Measurements from ENCODE around the gene ZSCAN5C. TPM values are rescaled to one million over a fixed set of nuclear protein-coding genes. Genes with fewer than 3 reads are reported as not detected.
A peak's percentile ranks its signal among the peaks of the same experiment; 100 is the strongest.
"Not testable (repeated sequence)": the region's sequence is repeated elsewhere in the genome, so short reads cannot be mapped to it uniquely, and the experiment has no call there.

The ZSCAN5C gene
- total RNA-seq, 1 experiment from 2014 or later: not detected

DNA sequence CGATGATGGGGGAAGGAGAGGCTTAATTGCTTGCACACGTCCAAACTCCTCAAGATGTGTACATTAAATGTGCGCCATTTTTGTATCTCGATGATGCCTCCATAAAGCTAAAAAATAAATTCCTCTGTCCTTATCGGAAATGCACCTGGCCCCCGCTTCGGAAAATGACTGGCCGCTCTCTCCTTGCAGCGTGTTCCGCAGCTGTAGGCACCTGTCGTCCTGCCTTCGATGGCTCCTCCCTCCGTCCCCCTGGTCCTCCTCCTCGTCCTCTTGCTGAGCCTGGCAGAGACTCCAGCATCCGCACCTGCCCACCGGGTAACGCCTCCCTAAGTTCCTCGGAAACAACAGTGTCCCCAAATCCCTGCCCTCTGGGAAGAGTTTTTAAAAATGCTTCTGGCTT, 25.2 kb upstream of the ZSCAN5C start:
- DNase-seq (ENCODE audit: low read depth, low spot score): no peak
- in situ Hi-C loops (cut with HindIII; ENCODE audit: low pct_unique_long_range_greater_than_20kb, low sequenced_read_pairs): no loop called here

DNA sequence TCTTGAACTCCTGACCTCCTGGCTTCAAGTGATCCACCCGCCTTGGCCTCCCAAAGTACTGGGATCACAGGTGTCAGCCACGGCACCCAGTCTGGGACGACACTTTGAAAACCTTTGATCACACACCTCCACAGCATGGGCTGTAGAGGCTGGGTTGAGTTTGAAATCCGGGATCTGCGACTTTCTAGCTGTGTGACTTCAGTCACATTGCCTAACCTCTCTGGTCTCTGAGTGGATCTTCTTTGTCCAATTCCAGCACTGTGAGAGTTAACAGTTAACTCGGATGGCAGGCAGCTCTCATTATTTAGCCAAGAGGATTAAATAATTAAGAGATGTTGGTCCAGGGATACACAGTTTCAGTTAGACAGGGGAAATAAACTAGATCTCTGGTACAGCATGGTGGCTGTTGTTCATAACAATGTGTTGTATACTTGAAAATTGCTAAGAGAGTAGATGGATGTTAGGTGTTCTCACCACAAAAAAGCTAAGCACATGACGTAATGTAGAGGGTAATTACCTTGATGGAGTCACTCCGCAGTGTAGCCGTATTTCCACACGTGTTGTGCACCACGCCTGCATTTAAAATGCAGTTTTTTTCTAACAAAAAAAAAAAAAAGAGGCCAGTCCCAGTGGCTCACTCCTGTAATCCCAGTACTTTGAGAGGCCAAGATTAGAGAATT, 24.4 kb upstream of the ZSCAN5C start:
- in situ Hi-C loops (cut with HindIII; ENCODE audit: low pct_unique_long_range_greater_than_20kb, low sequenced_read_pairs): no loop called here

DNA sequence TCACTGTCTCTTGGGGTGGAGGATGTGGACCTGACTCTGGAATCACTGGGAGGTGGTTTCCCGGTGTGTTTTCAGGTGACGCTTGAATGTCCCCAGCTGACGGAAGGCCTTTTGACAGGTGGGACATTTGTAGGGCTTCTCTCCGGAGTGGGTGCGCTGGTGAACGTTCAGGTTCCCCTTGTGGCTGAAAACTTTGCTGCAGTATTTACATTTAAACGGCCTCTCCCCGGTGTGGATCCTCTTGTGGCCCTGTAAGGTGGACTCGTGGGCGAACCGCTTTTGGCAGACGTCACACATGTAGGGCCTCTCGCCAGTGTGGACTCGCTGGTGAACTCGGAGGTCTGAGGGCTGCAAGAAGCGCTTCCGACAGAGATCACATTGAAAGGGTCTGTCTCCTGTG, 12.3 kb upstream of the ZSCAN5C start:
- in situ Hi-C loops (cut with HindIII; ENCODE audit: low pct_unique_long_range_greater_than_20kb, low sequenced_read_pairs): no loop called here
- DNase-seq (ENCODE audit: low read depth, low spot score): no peak

More for the DNA sequence above, 24.4 kb upstream of the ZSCAN5C start:
- no peak for DNase-seq (ENCODE audit: low read depth, low spot score)

DNA sequence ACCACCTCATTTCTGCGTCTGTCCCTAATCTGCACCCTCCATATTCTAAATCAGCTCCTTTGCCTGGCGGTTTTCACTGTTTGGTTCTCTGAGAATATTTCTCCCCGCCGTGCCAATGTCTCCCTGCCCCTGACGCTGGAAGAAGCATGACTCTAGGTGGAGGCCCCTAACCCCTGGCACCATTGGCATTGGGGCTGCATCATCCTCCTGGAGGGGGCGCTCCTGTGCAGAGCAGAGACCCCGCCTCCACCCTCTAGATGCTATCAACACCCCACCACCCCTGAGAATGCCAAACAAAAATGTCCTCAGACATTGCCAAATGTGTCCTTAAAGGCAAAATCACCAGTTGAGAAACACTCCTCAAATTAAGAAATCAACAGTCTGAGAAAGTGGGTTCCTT, 11.0 kb upstream of the ZSCAN5C start:
- in situ Hi-C loops (cut with HindIII; ENCODE audit: low pct_unique_long_range_greater_than_20kb, low sequenced_read_pairs): no loop called here
- no peak for DNase-seq (ENCODE audit: low read depth, low spot score)

DNA sequence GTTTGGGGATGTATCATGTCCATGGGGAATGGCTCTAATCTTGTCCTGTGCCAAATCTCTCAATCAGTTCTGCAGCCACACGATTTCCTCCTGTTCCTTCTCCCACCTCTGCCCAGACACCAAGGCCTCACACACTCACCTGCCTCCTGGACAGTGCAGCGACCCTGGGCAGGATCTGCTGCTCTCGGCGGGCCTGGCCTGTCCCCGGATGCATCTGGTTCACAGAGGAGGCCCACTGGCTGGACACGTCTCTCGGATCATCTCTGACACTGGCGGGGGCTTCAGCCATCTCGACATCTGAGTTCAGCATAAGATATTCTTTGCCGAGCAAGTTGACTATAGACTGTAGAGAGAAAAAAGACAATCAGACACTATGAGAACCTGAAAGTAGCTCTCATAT, 10.4 kb upstream of the ZSCAN5C start:
- DNase-seq (ENCODE audit: low read depth, low spot score): no peak
- in situ Hi-C loops (cut with HindIII; ENCODE audit: low pct_unique_long_range_greater_than_20kb, low sequenced_read_pairs): no loop called here

DNA sequence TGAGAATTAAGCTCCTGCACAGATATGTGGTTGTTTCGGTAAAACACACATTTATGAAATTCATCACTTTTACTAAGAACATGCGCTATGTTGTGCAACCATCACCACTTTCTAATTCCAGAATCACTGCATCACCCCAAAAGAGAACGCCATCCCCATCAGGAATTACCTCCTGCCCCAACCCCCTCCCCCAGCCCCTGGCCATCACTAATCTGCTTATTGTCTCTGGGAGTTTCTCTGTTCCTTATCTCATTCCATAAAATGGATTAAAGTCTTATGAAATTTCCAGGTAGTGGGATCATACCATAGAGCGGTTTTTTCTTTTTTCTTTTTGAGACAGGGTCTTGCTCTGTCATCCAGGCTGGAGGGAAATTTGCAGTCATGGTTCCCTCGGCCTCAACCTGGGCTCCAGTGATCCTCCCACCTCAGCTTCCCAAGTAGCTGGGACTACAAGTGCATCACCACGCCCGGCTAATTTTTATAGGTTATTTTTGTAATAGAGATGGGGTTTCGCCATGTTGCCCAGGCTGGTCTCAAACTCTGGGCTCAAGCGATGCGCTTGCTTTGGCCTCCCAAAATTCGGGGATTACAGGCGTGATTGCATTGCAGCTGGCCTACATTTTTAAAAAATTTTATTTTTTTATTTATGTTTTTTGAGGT, 8.0 kb upstream of the ZSCAN5C start:
- in situ Hi-C loops (cut with HindIII; ENCODE audit: low pct_unique_long_range_greater_than_20kb, low sequenced_read_pairs): no loop called here
- DNase-seq (ENCODE audit: low read depth, low spot score): no peak

DNA sequence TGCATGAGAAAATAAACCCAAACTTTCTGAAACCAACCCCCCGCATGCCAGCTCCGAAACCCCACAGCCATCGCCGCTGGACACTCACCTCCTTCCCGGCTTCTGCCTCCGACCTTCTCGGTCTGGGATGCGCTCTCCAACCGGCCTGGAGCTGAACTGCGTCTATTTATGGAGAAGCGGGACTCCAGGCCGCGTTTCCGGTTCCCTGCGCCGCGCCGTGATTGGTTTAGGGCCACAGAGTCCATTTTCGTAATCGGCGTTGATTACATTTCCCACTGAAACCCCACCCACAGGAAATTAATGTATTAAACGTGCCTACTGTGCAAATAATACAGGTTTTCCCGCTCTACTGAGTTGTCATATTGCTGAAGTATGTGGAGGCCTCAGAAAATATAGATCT, 4.4 kb upstream of the ZSCAN5C start, which contains the start of gene ZSCAN5B:
ZSCAN5B (minus strand) TSS at position 138 of the 400 bp plus-strand sequence. CDS start 4,731 bp downstream, outside the sequence.
- in situ Hi-C loops (cut with HindIII; ENCODE audit: low pct_unique_long_range_greater_than_20kb, low sequenced_read_pairs); DNase-seq (ENCODE audit: low read depth, low spot score): not testable (repeated sequence)

DNA sequence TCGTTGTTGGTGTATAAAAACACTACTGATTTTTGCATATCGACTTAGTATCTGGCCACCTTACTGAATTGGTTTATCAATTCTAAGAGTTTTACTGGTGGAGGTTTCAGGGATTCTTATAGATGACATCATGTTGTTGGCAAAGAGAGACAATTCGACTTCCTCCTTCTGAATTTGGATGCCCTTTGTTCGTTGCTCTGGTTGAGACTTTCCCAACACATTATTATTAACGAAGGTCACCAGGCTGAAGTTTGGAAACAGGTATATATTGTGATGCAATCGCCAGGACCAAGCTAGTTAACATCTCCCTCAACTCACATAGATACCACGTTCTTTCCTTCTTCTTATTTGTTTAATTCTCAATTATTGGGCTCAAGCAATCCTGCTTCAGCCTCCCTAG, 2.4 kb upstream of the ZSCAN5C start:
- DNase-seq (ENCODE audit: low read depth, low spot score): no peak
- in situ Hi-C loops (cut with HindIII; ENCODE audit: low pct_unique_long_range_greater_than_20kb, low sequenced_read_pairs): no loop called here

DNA sequence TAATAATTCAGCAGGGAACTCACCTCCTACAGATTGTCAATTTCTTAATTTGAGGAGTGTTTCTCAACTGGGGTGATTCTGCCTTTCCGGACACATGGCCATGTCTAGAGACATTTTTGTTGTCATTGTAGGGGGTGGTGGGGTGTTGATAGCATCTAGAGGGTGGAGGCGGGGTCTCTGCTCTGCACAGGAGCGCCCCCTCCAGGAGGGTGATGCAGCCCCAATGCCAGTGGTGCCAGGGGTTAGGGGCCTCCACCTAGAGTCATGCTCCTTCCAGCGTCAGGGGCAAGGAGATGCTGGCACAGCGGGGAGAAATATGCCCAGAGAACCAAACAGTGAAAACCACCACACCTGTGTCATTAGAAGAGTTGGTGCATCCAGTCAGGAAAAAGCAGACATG, 5.5 kb downstream of the ZSCAN5C start:
- in situ Hi-C loops (cut with HindIII; ENCODE audit: low pct_unique_long_range_greater_than_20kb, low sequenced_read_pairs); DNase-seq (ENCODE audit: low read depth, low spot score): not testable (repeated sequence)

DNA sequence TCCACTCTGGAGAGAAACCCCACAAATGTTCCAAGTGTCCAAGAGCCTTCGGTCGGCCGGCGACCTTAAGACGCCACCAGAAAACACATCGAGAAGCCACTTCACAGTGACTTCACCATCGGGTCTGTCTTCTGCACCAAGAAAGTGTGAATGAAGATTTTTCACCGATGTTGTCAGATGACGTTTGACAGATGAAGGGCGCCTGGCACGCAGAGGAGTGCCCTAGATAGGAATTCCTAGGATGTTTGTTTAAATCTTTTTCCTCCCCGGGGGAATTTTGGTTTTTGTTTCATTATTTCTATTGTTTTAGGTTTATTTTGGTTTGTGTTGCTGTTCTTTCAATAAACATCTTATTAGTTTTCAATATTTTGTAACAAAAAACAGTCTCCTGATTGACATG, 7.0 kb downstream of the ZSCAN5C start:
- DNase-seq (ENCODE audit: low read depth, low spot score): no peak
- in situ Hi-C loops (cut with HindIII; ENCODE audit: low pct_unique_long_range_greater_than_20kb, low sequenced_read_pairs): no loop called here

DNA sequence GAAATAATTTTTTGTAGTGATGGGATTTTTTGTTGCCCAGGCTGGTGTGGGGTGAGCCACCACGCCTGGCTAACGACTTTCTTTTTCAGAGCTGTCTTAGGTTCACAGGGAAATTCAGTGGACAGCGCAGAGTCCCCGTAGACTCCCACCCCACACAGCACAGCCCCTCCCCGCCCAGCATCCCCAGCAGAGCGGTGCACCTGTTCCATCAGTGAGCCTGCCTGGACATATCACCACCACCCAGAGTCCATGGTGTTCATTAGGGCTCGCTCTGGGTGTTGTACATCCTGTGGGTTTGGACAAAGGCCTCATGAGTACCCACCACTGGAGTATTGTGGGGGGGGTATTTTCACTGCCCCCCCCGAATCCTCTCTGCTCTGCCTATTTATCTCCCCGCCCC, 8.0 kb downstream of the ZSCAN5C start:
- in situ Hi-C loops (cut with HindIII; ENCODE audit: low pct_unique_long_range_greater_than_20kb, low sequenced_read_pairs); DNase-seq (ENCODE audit: low read depth, low spot score): not testable (repeated sequence)

DNA sequence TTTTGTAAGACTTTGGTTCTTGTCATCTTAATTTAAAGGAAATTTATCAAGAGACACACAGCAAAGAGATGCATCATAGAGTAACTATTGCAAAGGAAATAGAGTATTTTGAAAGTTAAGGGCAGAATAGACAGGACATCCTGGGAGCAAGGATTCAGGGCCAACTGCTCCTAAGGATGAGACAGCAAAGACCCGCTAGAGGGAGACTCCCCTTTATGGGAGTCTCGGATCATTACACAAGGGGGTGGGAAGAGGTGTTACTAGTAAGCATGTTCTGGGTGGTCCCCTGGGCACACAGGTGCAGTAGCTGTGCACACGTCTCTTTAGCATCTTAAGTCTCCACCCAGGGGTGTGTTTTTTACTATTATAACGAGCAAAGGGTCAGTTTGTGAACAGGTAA, 9.6 kb downstream of the ZSCAN5C start:
- in situ Hi-C loops (cut with HindIII; ENCODE audit: low pct_unique_long_range_greater_than_20kb, low sequenced_read_pairs): no loop called here
- no peak for DNase-seq (ENCODE audit: low read depth, low spot score)

DNA sequence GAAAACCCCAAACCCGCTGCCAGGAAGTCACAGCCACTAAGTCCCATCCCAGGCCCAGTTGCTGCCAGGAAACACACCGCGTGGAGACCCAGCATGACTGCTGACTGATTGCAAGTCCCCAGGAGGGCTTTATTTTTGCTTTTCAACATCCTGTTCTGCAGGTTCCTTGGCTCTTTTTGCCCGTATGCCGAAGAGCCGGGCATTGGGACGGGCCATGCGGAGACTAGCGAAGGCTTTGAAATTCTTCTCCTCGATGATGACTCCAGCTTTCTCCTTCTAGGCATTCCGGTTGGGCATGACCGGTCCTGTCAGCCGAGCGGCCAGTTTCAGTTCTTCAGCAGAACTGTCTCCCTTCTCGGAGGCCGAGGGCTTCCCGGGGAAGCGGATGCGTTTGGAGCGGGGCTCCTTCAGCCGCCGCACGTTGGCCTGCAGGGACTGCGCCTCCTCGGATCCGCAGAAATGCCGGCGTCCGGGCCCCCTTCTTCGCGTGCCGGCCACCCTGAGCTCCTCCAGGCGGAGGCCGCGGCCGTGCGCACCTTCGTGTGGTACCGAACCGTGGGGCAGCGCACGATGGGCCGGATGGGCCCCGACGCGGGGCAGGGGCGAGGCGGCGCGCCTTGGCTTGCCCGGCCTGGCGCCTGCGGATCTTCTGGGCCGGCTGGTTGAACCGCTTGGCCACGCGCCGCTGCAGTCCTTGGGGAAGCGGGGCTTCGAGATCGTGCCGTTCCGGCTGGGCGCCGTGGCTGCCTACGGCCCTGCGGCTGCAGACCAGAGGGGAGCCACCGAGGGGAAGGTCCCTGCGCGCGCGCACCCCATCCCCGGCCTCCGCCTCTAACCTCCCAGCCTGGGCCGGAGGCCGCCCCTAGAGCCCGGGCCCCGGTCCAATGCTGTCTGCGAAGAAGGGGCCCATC, 15.2 kb downstream of the ZSCAN5C start:
- in situ Hi-C loops (cut with HindIII; ENCODE audit: low pct_unique_long_range_greater_than_20kb, low sequenced_read_pairs): no loop called here
- DNase-seq (ENCODE audit: low read depth, low spot score): no peak

DNA sequence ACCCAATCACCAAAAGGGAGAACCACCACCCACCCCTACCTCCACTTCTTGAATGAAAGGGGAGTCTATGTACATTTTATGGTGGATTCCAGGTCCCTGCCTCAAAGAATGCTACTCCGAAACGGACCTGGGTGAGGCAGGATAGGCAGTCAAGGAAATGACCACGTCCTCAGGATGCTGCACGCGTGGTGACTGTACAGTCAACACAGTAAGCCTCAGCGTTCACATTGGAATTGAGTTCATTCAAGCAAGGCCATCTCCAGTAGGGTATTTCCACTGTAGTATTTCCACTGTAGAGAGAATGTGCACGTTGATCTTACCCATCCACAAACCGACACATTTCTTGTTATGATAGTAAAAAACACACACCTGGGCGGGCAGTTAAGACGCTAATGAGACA, 16.9 kb downstream of the ZSCAN5C start:
- DNase-seq (ENCODE audit: low read depth, low spot score): no peak
- in situ Hi-C loops (cut with HindIII; ENCODE audit: low pct_unique_long_range_greater_than_20kb, low sequenced_read_pairs): no loop called here

DNA sequence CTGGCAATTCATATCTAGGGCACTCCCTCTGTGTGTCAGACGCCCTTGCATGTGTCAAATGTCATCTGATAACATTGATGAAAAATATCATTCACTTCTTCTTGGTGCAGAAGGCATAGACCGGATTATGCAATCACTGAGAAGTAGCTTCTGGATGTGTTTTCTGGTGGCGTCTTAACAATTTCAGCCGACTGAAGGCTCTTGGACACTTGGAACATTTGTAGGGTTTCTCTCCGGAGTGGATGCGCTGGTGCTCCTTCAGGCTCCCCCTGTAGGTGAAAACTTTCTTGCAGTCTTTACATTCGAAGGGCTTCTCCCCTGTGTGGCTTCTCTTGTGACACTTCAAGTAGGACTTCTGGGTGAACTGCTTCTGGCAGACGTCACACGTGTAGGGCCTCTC, 19.4 kb downstream of the ZSCAN5C start:
- in situ Hi-C loops (cut with HindIII; ENCODE audit: low pct_unique_long_range_greater_than_20kb, low sequenced_read_pairs): not testable (repeated sequence)
- DNase-seq (ENCODE audit: low read depth, low spot score): peak; percentile 39

DNA sequence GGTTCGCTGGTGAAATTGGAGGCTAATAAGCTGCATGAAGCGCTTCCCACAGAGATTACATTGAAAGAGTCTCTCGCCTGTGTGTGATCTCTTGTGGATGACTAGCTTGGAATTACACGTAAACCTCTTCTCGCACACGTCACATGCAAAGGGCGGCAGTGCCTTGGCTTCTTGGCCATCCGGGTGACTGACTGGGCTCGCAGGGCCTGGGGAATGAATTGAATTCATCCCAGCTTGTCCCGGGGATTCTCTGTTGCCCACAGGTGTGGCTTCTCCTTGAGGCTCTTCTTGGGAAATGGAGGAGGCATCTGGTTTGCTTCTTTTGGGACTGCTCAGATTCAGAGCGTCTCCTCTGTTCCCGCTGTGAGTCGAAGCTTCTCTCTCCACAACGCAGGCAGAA, 19.8 kb downstream of the ZSCAN5C start:
- in situ Hi-C loops (cut with HindIII; ENCODE audit: low pct_unique_long_range_greater_than_20kb, low sequenced_read_pairs): no loop called here
- DNase-seq (ENCODE audit: low read depth, low spot score): no peak

DNA sequence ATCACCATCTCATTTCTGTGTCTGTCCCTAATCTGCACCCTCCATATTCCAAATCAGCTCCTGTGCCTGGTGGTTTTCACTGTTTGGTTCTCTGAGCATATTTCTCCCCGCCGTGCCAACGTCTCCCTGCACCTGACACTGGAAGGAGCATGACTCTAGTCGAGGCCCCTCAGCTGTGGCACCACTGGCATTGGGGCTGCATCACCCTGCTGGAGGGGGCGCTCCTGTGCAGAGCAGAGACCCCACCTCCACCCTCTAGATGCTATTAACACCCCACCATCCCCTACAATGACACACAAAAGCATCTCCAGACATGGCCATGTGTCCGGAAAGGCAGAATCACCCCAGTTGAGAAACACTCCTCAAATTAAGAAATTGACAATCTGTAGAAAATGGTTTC, 20.8 kb downstream of the ZSCAN5C start:
- no peak for DNase-seq (ENCODE audit: low read depth, low spot score)
- in situ Hi-C loops (cut with HindIII; ENCODE audit: low pct_unique_long_range_greater_than_20kb, low sequenced_read_pairs): no loop called here

DNA sequence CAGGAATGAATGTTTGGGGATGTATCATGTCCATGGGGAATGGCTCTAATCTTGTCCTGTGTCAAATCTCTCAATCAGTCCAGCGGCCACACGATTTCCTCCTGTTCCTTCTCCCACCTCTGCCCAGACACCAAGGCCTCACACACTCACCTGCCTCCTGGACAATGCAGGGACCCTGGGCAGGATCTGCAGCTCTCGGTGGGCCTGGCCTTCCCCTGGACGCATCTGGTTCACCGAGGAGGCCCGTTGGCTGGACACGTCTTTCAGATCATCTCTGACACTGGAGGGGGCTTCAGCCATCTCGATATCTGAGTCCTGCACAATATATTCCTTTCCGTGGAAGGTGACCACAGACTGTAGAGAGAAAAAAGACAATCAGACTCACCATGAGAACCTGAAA, 21.4 kb downstream of the ZSCAN5C start:
- DNase-seq (ENCODE audit: low read depth, low spot score): no peak
- in situ Hi-C loops (cut with HindIII; ENCODE audit: low pct_unique_long_range_greater_than_20kb, low sequenced_read_pairs): no loop called here
